Cardiac muscle cell (in vitro differentiated cells and primary cell): ENCODE results near the gene NUAK2. TPM values are rescaled to one million over a fixed set of nuclear protein-coding genes. Genes with fewer than 3 reads are reported as not detected.

ENCODE experiments used
- DNase-seq, 2 donors: peaks; one replicate each; pipeline versions ENCODE4 v3.0.0 to v3.0.0-alpha.2; 2010 to 2017; ENCODE audit warnings: low read depth in 1 of 2, low spot score in 1 of 2
- H3K27ac ChIP-seq: fragments of 200-600 bp; sonication (generic); 2 replicates; pipeline ENCODE4 v1.5.1; 2016
- H3K27me3 ChIP-seq: fragments of 200-600 bp; sonication (generic); 2 replicates; pipeline ENCODE4 v1.6.0; 2016; ENCODE audit warnings: control low read depth
- H3K36me3 ChIP-seq: fragments of 200-600 bp; sonication (generic); 2 replicates; pipeline ENCODE4 v1.5.1; 2016; ENCODE audit warnings: control low read depth
- H3K4me1 ChIP-seq: fragments of 200-600 bp; sonication (generic); 2 replicates; pipeline ENCODE4 v1.8.1; 2017; ENCODE audit warnings: low read depth, mild to moderate bottlenecking, mixed run types
- H3K4me3 ChIP-seq: fragments of 200-600 bp; sonication (generic); 2 replicates; pipeline ENCODE4 v1.5.1; 2016; ENCODE audit warnings: mild to moderate bottlenecking
- H3K9me3 ChIP-seq: fragments of 200-600 bp; sonication (generic); 2 replicates; pipeline ENCODE4 v1.5.1; 2017; ENCODE audit warnings: low read depth, mild to moderate bottlenecking, control low read depth
- polyA plus RNA-seq: library from polyadenylated mRNA; unstranded; fragments of >200 nt; fragmentation: Nextera tagmentation; extraction: Ambion mirVana; gene quantifications from 2 replicates; pipeline ENCODE4 v1.2.1, GENCODE V29; 2016
- total RNA-seq: library from RNA; depleted of rRNA; stranded (reverse); fragments of >200 nt; gene quantifications from 2 replicates; pipeline ENCODE4 v1.2.3, GENCODE V29; 2016
- TF ChIP-seq, protein P1 (sequence below): IDR thresholded peaks from 2 replicates; pipeline ENCODE4 v1.5.1; 2012; ENCODE audit warnings: low read depth, mild to moderate bottlenecking, low read length

NUAK2 gene
- total and polyA plus RNA-seq, 2 experiments from 2014 or later: 2.1 to 4.3 TPM

DNA sequence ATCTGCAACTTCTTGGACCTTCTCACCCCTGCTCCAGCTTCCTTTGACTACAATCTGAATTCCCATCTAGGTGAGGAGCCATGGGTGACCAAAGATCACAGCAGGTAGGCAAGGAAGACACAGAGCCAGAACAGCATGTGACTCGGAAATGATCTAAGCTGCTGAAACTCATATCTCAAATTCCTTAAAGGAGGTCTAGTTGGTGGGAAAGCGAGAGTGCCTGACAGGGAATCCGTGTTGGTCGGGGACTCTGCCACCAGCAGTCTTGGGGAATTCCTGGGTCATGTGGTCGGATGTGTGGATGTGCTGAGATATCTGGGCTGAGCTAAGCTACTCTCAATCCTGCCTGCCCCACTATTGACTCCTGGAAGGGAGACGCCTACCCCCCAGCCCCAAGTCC lies 3.2 kb upstream of the NUAK2 start:
- Histone ChIP-seq H3K27ac (no peak overlapping the region), H3K4me3 (no peak overlapping the region), H3K9me3 (no peaks in the 10 kb centered on the region), H3K4me1 (peaks cover 16% of the 10 kb centered on the region), H3K36me3 (no peaks in the 10 kb centered on the region), H3K27me3 (no peaks in the 10 kb centered on the region)
- peak in 1 of 2 donors; percentile 54 for DNase-seq
- TF ChIP-seq, protein P1, sequence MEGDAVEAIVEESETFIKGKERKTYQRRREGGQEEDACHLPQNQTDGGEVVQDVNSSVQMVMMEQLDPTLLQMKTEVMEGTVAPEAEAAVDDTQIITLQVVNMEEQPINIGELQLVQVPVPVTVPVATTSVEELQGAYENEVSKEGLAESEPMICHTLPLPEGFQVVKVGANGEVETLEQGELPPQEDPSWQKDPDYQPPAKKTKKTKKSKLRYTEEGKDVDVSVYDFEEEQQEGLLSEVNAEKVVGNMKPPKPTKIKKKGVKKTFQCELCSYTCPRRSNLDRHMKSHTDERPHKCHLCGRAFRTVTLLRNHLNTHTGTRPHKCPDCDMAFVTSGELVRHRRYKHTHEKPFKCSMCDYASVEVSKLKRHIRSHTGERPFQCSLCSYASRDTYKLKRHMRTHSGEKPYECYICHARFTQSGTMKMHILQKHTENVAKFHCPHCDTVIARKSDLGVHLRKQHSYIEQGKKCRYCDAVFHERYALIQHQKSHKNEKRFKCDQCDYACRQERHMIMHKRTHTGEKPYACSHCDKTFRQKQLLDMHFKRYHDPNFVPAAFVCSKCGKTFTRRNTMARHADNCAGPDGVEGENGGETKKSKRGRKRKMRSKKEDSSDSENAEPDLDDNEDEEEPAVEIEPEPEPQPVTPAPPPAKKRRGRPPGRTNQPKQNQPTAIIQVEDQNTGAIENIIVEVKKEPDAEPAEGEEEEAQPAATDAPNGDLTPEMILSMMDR: no peak

DNA sequence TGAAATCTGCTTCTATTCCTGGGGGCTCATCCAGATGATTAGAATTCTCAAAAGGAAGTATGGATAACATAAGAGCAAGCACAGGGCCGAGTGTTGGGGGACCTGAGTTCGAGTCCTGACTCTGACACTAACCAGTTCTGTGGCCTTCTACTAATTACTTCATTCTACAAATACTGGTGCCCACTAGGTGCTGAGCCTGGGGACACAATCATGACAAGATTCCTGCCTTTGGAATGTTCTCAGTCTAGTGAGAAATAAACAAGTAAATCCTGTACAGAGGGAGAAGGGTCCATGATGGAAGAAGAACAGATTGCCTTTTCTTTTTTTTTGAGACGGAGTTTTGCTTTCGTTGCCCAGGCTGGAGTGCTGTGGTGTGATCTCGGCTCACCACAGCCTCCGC lies 2.2 kb upstream of the NUAK2 start:
- TF ChIP-seq, protein P1: no peak
- Histone ChIP-seq H3K4me3 (no peak overlapping the region), H3K9me3 (no peaks in the 10 kb centered on the region), H3K27me3 (no peaks in the 10 kb centered on the region), H3K27ac (no peak overlapping the region), H3K4me1 (peaks cover 16% of the 10 kb centered on the region), H3K36me3 (no peaks in the 10 kb centered on the region)
- no peak for DNase-seq

DNA sequence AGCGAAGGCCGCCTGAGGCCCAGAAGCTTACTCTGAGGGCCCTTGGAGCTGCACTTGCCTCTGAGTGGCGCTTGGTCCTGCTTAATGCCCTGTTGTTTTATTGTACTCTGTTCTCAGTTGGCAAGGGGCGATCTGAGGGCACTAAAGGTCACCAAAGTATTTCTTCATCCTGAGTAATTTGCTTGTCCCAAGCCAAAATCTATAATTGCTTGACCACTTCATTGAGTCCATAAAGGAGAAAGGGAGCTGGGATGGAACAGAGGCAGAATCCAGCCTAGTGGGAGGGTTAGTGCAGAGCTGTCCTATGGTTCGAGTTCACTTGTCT lies 376 bp upstream of the NUAK2 start:
- Histone ChIP-seq H3K36me3 (no peaks in the 10 kb centered on the region), H3K4me3 (no peak overlapping the region), H3K4me1 (peaks cover 19% of the 10 kb centered on the region), H3K27me3 (no peaks in the 10 kb centered on the region), H3K9me3 (no peaks in the 10 kb centered on the region), H3K27ac (no peak overlapping the region)
- TF ChIP-seq, protein P1: no peak
- no peak for DNase-seq

DNA sequence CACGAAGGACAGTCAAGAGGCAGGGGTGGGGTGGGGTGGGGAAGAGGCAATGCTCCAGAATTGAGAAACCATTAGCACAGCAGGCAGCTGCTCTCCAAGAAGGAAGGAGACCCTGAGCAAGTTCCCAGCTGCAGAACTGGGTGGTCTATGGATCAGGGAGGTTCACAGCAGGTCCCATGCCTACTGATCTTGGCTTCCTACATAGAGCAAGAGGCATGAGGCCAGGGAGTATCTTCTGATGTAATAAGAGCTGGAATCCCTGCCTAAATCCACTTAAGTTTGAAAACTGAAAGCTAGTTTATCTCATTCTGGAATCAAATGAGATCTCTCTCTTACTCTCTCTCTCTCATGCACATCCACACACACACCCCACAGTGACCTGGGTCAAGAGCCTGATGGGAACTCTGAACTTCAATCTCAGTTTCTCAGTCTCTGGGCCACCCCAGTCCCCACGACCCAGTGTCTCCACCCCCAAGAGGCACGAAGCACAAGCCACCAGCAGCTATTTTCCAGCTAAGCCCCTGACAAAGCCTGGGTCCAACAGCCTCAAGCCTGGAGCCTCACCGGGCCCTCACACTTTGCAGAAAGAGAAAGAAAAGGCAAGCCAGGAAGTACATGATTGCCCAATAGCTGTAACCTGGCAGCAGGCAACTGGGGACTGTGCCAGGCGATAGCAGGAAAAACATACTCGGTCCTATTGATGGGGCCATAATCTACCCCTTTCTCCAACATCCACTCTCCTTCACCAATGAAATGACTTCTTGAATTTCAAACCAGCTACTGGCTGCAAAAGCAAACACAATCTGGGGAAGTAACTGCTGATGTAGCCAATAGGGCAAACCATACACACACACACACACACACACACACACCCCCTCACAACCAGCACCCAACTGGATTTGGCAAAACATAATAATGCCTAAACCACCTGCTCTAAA lies 2.2 kb downstream of the NUAK2 start:
- Histone ChIP-seq H3K27ac (no peak overlapping the region), H3K9me3 (no peaks in the 10 kb centered on the region), H3K27me3 (no peaks in the 10 kb centered on the region), H3K4me1 (peaks cover 10% of the 10 kb centered on the region), H3K4me3 (no peak overlapping the region), H3K36me3 (no peaks in the 10 kb centered on the region)
- TF ChIP-seq, protein P1: no peak
- DNase-seq: peak in 1 of 2 donors; percentile 92

DNA sequence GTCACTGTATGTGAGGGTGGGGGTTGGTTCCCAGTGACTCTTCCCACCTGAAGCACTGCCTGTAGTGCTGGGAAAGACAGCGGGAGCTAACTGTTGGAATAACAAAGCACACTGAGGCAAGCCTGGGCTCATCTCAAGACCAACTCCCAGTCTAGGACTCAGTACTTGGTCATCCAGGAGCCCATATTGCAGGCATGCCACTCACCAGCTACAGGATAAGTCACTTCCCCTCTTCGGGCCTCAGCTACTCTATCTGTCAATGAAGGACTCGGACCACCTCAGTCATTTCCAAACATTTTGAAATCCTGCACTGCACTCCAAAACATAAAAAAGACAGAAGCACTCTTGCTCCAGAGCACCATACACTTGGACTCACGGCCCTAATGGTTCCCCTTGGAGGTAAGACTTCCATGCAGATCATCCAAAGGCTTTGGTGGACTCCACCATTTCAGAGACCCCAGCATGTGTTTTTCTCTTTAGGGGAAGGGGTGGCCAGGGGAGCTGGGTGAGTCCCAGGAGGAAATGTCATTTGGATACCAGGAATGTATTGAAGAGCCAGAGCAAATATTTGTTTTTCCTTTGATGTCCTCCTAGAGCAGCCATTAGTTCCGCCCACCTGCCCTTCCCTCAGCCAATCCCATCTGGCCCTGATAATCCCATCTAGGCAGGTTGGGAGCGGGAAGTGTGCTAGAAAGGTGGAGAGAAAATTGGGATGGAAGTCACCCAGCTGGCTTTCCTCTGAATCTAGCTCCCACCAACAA lies 3.1 kb downstream of the NUAK2 start:
- TF ChIP-seq, protein P1: no peak
- Histone ChIP-seq H3K9me3 (no peaks in the 10 kb centered on the region), H3K4me1 (peaks cover 18% of the 10 kb centered on the region), H3K36me3 (no peaks in the 10 kb centered on the region), H3K27me3 (no peaks in the 10 kb centered on the region), H3K27ac (no peak overlapping the region), H3K4me3 (no peak overlapping the region)
- no peak for DNase-seq
